Body of pancreas (tissue), 4 donors: ENCODE measurements around the gene EIF1AY. TPM values are rescaled to one million over a fixed set of nuclear protein-coding genes. Genes with fewer than 3 reads are reported as not detected.

Experiments
- ATAC-seq: fragments of 150-250 bp; one replicate; pipeline ENCODE4 v1.9.1; 2016
- DNase-seq, 4 donors: peaks; one replicate each; pipeline ENCODE4 v3.0.0-alpha.2; 2019
- H3K27ac ChIP-seq, 4 donors: fragments of 200-600 bp; sonication (generic); 1 replicate in 3 of 4; 2 replicates in 1 of 4; pipeline versions ENCODE4 v1.5.1 to v1.6.1; 2016 to 2019; ENCODE audit warnings: mild to moderate bottlenecking in 1 of 4, mixed read lengths in 1 of 4, moderate library complexity in 1 of 4
- H3K27me3 ChIP-seq, 2 donors: fragments of 200-600 bp; sonication (generic); one replicate each; pipeline ENCODE4 v1.6.0; 2016; ENCODE audit warnings: mild to moderate bottlenecking in 1 of 2
- H3K36me3 ChIP-seq, 2 donors: fragments of 200-600 bp; sonication (generic); replicated peaks in 1 of 2; 2 replicates each; pipeline ENCODE4 v1.5.1; 2016; ENCODE audit warnings: low read depth in 2 of 2; ENCODE audit not compliant: insufficient read depth in 1 of 2
- H3K4me1 ChIP-seq: fragments of 200-600 bp; sonication (generic); one replicate; pipeline ENCODE4 v1.6.0; 2016
- H3K4me3 ChIP-seq, 2 donors: fragments of 200-600 bp; sonication (generic); 1 replicate in 1 of 2; 2 replicates in 1 of 2; pipeline ENCODE4 v1.5.1; 2016 to 2019
- H3K9me3 ChIP-seq, 3 donors: fragments of 200-600 bp; sonication (generic); 1 replicate in 2 of 3; 2 replicates in 1 of 3; pipeline ENCODE4 v1.5.1; 2016
- CTCF ChIP-seq, 7 experiments: fragments of 450-650 bp in 4 of 7; fragments of 200-600 bp in 3 of 7; sonication (generic) in 3 of 7; IDR thresholded peaks; one replicate each; pipeline ENCODE4 v1.5.1; 2016 to 2019; ENCODE audit warnings: antibody characterized with exemption in 7 of 7
- POLR2A ChIP-seq, 3 donors: fragments of 450-650 bp; IDR thresholded peaks; one replicate each; pipeline ENCODE4 v1.6.1; 2016; ENCODE audit warnings: antibody characterized with exemption in 3 of 3, mild to moderate bottlenecking in 2 of 3
- WGBS, 2 donors: methylation state at CpG; one replicate each; pipeline ENCODE4 v1.1.5; 2017; 5-methylcytosine and 5-hydroxymethylcytosine counted together
- intact Hi-C: fragments of 100-400 bp; cut with DNase I; formaldehyde crosslinking; loops from one replicate; pipeline ENCODE4 v1.15.1; 2023
- total RNA-seq, 2 donors: library from RNA; depleted of rRNA; stranded (reverse); fragments of >200 nt; gene quantifications; one replicate each; pipeline ENCODE4 v1.1.0, GENCODE V29; 2016

EIF1AY gene
- total RNA-seq, 2 donors from 2014 or later: not detected

DNA sequence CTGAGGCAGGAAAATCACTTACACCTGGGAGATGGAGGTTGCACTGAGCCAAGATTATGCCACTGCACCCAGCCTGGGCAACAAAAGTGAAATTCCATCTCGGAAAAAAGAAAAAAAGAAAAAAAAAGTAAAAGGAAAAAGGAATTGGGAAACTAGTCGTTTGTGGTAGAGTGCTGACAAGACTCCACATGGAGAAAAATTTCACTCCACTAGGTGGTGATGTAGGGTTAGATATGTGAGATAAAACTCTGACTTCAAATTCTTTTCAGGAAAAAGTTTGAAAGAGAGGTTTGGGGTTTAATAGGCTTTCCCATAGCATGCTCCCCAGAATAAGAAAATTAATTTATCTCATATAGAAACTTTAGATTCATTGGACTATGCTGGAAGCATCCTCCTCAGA lies 16.9 kb upstream of the EIF1AY start:
- peaks cover 4% of the 10 kb centered on the region for H3K4me1 ChIP-seq
- H3K36me3 ChIP-seq: no peaks in the 10 kb centered on the region
- DNase-seq: peak in 1 of 4 donors; percentile 6
- no peak overlapping the region for H3K4me3 ChIP-seq
- ATAC-seq: no peak
- no peaks in the 10 kb centered on the region for H3K9me3 ChIP-seq
- 5 to 12% methylated on average over 2 of the region's 2 CpGs for WGBS, 2 donors
- TF ChIP-seq POLR2A (IDR thresholded peaks at IDR 0.05) (no peak), CTCF (IDR thresholded peaks at IDR 0.05) (peak in 3 of 7 experiments; percentile 5 to 46 (median 27))
- no peak overlapping the region for H3K27ac ChIP-seq
- no peaks in the 10 kb centered on the region for H3K27me3 ChIP-seq
- intact Hi-C loops: no loop called here

- TF ChIP-seq CTCF (IDR thresholded peaks at IDR 0.05): no peak
- no peak for TF ChIP-seq POLR2A (IDR thresholded peaks at IDR 0.05)
- Histone ChIP-seq H3K9me3 (no peaks in the 10 kb centered on the region), H3K36me3 (no peaks in the 10 kb centered on the region), H3K27me3 (no peaks in the 10 kb centered on the region), H3K27ac (no peak overlapping the region), H3K4me1 (peaks cover 4% of the 10 kb centered on the region), H3K4me3 (no peak overlapping the region)
- 63 to 71% methylated on average over 2 of the region's 2 CpGs for WGBS, 2 donors
- intact Hi-C loops: no loop called here
- ATAC-seq: no peak
- DNase-seq: peak in 1 of 4 donors; percentile 13
Observed at GRCh38 chrY:20559873-20560512, 15.6 kb upstream of the EIF1AY start.

DNA sequence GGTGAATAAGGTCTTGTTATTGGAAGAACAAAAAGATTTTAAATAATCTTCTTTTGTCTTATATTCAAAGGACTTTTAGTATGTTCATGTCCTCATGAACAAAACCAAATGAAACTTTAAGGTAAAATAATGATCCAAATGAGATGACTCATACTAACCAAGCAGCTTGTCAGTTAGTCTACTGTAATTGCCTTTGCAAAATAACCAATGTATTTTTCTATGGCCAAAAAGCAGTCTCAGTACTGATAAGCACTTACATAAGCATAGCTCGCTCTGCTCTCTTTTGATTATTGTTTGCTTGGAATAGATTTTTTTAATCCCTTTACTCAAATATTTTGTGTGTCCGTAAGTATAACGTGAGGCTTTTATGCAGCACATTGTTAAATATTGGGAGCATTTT lies 4.3 kb upstream of the EIF1AY start:
- TF ChIP-seq CTCF (IDR thresholded peaks at IDR 0.05) (no peak), POLR2A (IDR thresholded peaks at IDR 0.05) (no peak)
- Histone ChIP-seq H3K9me3 (no peaks in the 10 kb centered on the region), H3K4me1 (no peaks in the 10 kb centered on the region), H3K4me3 (no peak overlapping the region), H3K27me3 (no peaks in the 10 kb centered on the region), H3K36me3 (no peaks in the 10 kb centered on the region), H3K27ac (no peak overlapping the region)
- ATAC-seq: no peak
- intact Hi-C loops: no loop called here
- 28 to 30% methylated on average over 3 of the region's 3 CpGs for WGBS, 2 donors
- no peak for DNase-seq

- no peaks in the 10 kb centered on the region for H3K4me1 ChIP-seq
- H3K9me3 ChIP-seq: no peaks in the 10 kb centered on the region
- DNase-seq (no peak), ATAC-seq (no peak)
- no peak for TF ChIP-seq POLR2A (IDR thresholded peaks at IDR 0.05)
- TF ChIP-seq CTCF (IDR thresholded peaks at IDR 0.05): no peak
- 3 to 6% methylated on average over 5 of the region's 5 CpGs for WGBS, 2 donors
- no peaks in the 10 kb centered on the region for H3K27me3 ChIP-seq
- H3K27ac ChIP-seq: peak overlapping the region in 2 of 4 donors; percentile 95
- peak overlapping the region in 1 of 2 donors; percentile 41 for H3K4me3 ChIP-seq
- H3K36me3 ChIP-seq: no peaks in the 10 kb centered on the region
- intact Hi-C loops: no loop called here
Observed at GRCh38 chrY:20576506-20576905, 930 bp downstream of the EIF1AY start.

- WGBS, 2 donors: 40 to 44% methylated on average over 3 of the region's 3 CpGs
- no peak for DNase-seq
- Histone ChIP-seq H3K27me3 (no peaks in the 10 kb centered on the region), H3K9me3 (no peaks in the 10 kb centered on the region), H3K4me3 (no peak overlapping the region), H3K27ac (no peak overlapping the region), H3K4me1 (no peaks in the 10 kb centered on the region), H3K36me3 (no peaks in the 10 kb centered on the region)
- intact Hi-C loops: no loop called here
- no peak for ATAC-seq
- no peak for TF ChIP-seq CTCF (IDR thresholded peaks at IDR 0.05)
Observed at GRCh38 chrY:20578206-20578605, 2.6 kb downstream of the EIF1AY start.
